ENCODE measurements around the gene MGARP.

The MGARP gene

DNA sequence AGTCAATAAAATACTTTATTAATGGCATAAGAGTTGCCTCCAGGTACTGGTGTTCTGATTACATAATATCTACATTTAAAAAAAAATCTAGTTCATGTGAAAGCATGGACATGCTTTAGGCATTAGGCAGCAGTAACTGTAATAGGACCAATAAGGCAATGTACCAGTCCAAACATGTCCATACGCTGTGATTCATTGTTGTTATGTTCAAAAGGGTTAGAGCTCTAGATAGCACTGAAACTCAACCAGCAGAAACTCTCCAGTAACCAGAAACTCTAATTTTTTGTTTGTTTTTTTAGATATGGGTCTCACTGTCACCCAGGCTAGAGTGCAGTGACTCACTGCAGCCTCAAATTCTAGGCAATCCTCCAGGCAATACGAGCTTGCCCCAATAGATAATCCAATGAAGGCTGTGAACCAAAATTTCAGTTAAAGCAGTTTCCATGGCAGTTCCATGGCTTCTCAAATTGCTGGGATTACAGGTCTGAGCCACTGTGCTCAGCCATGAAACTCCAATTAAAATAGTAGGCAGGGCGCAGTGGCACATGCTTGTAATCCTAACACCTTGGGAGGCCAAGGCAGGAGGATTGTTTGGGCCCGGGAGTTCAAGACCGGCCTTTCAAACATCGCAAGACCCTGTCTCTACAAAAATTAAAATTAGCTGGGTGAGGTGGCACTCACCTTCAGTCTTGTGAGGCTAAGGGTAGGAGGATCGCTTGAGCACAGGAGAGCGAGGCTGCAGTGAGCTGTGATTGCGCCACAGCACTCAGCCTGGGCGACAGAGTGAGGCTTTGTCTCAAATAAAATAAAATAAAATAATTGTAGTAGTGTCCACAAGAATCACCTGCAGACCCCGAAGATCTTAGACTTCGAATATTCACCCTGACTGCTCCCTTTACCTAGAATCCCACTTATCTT lies 36.3 kb downstream of the MGARP start:
- DNase-seq: no peak

DNA sequence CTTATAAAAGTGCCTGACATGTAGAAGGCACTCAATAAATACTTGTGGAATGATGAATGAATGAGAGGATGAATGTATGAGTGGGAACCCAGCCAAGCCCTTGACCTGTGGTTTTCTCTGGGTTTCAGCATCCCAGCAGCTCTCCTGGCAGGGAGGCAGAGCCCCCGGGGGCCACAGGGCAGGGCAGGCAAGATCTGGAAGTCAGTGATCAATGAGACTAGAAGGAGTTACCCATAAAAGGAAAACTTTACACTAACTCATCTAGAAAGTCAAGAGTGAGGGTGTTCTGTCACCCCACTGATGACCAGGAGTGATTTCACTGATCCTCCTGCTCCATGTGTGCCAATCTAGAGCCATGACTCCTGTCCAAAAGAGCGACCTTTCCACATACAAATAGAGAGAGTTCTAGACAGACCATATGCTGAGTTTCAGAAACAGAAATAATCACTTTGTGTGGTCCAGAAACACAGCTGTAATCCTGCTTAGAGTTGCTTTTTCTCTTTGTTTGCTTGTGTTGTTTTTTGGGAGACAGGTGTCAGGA lies 37.4 kb downstream of the MGARP start:
- DNase-seq: no peak

DNA sequence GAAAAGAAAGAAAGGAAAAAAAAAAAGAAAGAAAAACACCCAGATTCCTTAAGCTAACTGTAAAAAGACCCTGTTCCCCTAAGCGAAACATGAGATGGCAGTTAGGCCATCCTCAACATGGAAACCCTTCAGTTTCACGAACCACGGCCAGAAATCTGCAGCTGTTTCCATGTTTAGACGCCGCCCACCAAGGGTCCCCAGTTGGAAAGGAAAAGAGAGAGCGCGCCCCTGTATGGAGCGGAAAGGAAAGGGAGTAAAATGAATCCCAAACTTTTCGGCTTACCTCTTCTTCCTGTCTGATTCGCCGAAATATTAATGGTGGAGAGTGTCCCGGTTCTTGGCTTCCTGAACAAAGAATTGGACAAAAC lies 38.3 kb downstream of the MGARP start:
- DNase-seq: no peak

DNA sequence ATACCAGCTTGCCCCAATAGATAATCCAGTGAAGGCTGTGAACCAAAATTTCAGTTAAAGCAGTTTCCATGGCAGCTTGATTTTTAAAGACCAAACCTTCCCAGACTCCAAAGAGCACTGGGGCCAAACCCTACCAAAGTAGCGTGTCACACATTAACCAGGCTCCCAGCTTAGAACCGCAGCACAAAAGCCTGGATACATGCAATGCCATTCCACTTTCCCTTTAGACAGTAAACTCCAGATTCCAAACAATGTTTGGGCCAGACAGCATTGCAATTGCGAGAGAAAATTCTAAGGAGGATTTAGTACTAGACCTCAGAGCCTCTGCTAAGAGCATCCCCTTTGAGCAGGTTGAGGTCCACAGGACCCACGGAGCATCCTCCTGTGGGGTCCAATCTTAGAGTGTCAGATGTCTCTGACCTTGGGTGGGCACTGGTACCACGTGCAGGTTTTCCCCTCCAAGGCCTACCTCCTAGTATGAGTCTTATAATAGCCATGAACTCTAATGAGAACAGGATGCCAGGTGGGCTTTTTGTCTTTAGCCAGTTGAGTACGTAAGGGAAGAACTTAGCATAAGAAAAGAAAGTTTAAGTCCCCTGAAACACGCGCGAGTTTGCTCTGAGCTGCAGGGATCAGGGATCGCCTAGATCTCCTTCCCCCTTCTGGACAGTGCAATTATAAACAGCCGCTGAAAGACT lies 38.8 kb downstream of the MGARP start:
- DNase-seq: no peak

DNA sequence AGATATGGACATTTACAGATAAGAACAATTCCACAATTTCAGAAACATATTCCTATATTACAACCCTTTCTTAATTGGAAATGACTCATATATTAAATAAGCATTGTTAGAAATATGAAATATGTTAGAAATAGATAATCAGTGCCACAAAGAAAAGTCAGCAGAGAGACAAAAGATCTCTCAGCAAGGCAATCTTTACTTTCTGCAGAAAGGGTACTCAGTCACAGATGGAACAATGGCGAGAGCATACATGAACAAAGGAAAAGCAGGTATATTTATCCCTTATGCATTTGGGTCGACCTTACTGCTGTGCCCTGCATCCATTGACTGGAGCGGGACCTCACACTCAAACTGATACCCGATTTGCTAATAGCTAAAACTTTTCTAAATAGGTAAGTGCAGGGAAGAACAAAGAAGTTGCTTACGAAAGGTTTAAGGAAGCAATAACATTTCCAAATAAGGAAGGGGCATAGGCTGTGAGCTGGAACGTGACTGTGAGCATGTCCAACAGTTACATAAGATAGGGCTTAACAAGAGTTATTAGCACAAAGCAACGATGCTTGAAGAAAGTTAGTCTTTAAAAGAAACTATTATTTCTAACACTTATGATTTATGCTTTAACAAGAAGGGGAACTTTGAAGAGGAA lies 40.8 kb downstream of the MGARP start:
- no peak for DNase-seq

DNA sequence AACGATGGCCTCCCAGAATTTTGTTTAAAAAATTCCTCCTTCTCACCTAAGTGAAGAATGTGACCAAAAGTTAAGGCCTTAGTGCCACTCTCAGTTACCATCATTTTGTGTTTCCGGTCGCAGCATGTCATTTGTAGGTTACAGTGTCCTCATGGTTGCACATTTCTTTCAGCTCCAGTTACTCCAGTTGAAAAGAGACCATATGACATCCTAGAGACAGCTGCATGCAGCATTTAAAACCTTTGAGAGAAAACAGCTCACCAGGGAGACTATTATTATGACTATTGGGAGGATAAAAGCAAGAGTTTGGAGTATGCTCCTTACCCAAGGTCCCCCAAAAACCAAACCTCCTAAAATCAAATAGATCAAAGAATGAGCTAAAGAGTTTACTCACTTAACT lies 45.8 kb downstream of the MGARP start:
- DNase-seq: no peak

DNA sequence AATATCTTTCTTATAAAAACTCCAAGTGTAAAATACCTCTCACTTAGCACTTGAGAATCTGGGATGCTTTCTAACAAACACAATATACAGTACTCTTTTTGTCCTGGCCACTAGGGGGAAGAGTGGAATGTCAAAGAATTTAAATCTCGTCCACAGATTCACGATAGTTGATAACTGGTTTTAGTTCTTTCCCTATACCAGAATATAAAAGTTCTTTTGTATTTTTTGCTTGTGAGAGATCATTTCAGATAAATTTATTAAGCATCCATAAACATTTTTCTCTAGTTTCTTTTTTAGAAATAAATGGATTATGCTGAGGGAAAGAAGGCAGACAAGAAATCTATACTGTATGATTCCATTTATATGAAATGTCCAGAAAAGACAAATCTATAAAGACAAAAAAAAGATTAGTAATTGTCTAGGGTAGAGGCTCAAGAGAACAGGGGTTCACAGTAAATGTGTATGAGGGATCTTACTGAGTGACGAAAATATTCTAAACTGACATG lies 50.4 kb downstream of the MGARP start:
- no peak for DNase-seq

DNA sequence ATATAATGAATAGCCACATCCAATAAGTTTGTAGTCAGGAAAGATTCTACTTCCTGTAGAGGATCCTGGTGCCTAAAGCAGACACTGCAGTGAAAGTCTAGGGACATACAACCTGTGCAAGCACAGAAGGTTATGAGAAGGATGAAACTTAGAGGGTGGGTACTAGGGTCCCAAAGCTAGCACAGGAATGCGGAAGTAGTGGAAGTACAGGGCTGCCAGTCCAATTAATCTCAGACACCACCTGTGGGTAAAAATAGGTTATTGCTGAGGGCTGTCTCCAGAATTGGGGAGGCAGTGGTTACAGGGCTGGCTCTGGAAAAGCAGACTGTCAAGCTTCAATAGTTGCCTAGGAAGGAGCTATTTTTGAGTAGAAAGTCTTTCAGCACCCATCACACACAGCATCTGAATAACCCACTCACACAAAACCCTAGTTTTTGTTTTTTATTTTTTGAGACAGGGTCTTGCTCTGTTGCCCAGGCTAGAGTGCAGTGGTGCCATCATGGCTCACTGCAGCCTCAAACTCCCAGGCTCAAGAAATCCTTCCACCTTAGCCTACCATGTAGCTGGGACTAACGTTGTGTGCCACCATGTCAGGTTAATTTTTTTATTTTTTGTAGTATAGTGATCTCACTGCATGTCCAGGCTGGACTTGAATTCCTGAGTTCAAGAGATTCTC lies 52.2 kb downstream of the MGARP start:
- DNase-seq: no peak

DNA sequence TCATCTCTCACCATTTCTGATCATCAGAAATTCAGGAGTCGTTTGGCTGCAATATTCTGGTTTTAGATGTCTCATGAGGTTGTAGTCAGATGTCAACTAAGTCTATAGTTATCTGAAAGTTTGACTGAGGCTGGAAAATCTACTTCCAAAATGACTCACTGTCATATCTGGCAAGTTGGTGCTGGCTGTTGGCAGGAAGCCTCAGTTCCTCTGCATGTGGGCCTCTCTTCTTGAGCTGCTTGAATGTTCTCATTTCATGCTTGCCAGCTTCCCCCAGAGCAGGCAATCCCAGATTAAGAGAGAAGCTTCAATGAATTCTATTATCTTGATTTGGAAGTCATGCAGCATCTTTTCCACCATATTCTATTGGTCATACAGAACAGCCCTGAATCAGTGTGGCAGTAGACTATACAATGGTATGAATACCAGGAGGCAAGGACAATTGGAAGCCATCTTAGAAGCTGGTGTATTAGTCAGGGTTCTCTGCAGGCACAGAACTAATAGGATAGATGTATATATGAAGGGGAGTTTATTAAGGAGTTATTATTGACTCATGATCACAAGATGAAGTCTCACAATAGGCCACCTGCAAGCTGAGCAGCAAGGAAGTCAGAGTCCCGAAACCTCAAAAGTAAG lies 56.2 kb downstream of the MGARP start:
- DNase-seq: no peak

DNA sequence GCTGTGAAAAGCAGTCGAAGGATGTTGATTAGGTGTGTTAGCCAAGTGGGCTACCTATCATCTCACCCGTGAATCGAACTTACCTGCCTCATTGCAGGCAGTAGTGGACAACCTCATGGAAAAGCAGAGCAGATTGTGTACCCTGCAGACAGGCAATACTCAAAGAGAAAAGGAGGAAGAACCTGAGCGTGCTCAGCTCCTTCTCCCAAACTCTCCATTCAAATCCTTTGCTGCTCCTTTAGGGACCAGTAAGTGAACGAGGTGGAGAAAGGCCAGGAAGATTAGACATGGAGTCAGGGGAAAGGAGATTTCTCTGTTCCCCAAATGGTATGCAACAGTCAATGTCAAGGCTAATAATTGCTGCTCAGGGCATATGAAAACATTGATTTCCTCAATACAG lies 57.8 kb downstream of the MGARP start:
- DNase-seq: no peak

DNA sequence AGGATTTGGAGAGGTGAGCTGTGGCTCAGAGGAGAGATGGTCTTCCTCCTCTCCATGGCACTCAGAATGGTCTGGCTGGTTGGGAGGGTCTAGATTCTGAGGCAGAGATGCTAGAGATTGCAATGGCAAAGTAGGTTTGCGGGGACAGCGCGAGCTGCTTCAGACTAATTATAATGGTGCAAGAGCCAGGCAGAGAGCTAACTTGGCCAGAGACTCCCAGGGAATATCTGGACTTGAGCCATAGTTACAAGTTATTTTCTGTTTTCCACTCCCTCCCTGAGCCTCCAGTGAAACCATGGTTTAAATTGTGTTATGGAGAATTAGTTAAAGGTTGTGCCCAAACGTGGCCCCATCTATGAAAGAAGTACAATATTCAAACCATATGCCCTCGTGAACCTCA lies 58.3 kb downstream of the MGARP start:
- DNase-seq: no peak

DNA sequence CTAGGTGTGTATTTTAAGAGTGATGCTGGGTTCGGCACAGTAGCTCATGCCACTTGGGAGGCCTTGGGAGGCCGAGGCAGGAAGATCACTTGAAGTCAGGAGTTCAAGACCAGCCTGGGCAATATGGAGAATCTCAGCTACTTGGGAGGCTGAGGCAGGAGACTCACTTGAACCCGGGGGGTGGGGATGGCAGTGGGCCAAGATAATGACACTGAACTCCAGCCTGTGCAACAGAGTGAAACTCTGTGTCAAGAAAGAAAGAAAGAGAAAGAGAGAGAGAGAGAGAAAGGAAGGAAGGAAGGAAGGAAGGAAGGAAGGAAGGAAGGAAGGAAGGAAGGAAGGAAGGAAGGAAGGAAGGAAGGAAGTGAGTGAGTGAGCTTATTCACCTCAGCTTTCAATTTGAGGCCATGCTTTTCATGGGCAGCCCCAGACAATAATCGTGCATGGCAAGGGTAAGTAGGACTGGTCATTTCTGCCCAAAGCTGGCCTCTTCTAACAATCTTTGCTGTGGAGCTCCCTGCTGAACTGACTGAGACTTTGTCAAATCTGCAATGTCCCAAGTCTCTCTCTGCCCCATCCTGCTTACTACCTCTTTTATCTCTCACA lies 60.5 kb downstream of the MGARP start:
- no peak for DNase-seq
